22Rv1 (cell line): ENCODE results near the gene RABGAP1L.
"Not testable (repeated sequence)": the region's sequence is repeated elsewhere in the genome, so short reads cannot be mapped to it uniquely, and the experiment has no call there.

Experiments used
- H3K27ac ChIP-seq: fragments of 450-650 bp; 2 replicates; pipeline ENCODE4 v1.5.1; 2017
- ZFX ChIP-seq: fragments of 450-650 bp; IDR thresholded peaks from 2 replicates; pipeline ENCODE4 v1.6.1; 2017; ENCODE audit warnings: antibody characterized with exemption, borderline replicate concordance
- TF ChIP-seq, protein P1 (sequence below): fragments of 450-650 bp; IDR thresholded peaks from 2 replicates; pipeline ENCODE4 v1.5.1; 2017; ENCODE audit warnings: mild to moderate bottlenecking

RABGAP1L gene

DNA sequence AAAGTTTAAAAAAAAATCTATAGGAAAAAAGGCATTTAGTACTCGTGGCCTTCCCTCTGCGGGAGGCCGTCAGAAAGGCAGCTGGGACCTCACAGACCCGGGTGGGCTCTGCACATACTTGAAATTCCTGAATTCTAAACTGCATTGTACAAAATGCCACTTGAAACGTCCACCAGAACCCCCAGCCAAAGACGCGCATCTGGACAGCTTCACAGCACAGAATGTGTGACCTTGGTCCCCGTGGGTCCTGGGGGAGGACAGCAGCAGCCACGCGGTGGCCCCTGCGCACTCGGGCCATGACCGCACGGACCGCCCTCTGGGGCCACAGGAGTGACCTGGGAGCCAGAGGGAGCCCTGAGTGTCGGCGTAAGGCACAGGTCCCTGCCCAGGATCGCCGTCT lies 884.5 kb downstream of the RABGAP1L start:
- TF ChIP-seq, protein P1, sequence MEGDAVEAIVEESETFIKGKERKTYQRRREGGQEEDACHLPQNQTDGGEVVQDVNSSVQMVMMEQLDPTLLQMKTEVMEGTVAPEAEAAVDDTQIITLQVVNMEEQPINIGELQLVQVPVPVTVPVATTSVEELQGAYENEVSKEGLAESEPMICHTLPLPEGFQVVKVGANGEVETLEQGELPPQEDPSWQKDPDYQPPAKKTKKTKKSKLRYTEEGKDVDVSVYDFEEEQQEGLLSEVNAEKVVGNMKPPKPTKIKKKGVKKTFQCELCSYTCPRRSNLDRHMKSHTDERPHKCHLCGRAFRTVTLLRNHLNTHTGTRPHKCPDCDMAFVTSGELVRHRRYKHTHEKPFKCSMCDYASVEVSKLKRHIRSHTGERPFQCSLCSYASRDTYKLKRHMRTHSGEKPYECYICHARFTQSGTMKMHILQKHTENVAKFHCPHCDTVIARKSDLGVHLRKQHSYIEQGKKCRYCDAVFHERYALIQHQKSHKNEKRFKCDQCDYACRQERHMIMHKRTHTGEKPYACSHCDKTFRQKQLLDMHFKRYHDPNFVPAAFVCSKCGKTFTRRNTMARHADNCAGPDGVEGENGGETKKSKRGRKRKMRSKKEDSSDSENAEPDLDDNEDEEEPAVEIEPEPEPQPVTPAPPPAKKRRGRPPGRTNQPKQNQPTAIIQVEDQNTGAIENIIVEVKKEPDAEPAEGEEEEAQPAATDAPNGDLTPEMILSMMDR, result no peak
- no peak for TF ChIP-seq ZFX
- H3K27ac ChIP-seq, result no peak overlapping the region

DNA sequence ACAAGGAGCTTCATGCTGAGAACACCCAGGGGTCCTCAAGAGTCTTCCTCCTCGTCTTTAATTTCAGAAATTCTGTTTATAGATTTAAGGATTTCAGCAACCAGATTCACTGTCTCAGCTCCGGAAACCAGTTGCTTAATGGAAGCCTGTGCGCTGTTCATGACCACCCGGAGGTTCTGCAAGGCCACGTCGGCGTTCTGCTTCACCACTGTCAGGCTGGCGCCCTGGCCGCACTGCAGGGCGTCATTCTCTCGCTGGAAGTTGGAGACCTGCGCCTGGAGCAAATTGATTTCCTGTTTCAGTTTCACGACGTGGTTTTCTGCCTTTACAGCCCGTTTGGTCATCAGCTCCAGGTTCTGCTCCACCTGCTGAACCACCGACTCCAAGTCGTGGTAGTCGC lies 885.3 kb downstream of the RABGAP1L start:
- not testable (repeated sequence) for H3K27ac ChIP-seq
